HepG2 (cell line): ENCODE measurements around the gene PPIG. TPM values are rescaled to one million over a fixed set of nuclear protein-coding genes. Genes with fewer than 3 reads are reported as not detected.

ENCODE experiments used
- ARNT ChIP-seq: fragments of 450-650 bp; IDR thresholded peaks from 2 replicates; pipeline ENCODE4 v1.6.1; 2017
- DNMT3B ChIP-seq: conservative IDR thresholded peaks from 2 replicates; pipeline ENCODE4 v1.6.1; 2016; ENCODE audit warnings: missing biosample characterization, control low read depth
- MED8 ChIP-seq: sonication (generic); formaldehyde crosslinking; IDR thresholded peaks from 2 replicates; pipeline ENCODE4 v1.8.1; 2023; ENCODE audit warnings: mild to moderate bottlenecking, missing genetic modification reagents; ENCODE audit not compliant: insufficient replicate concordance
- NBN ChIP-seq: fragments of 450-650 bp; conservative IDR thresholded peaks from 2 replicates; pipeline ENCODE4 v1.6.1; 2017
- PLSCR1 ChIP-seq: sonication (generic); formaldehyde crosslinking; IDR thresholded peaks from 2 replicates; pipeline ENCODE4 v1.5.0; 2020; ENCODE audit warnings: missing genetic modification reagents, mild to moderate bottlenecking, borderline replicate concordance
- ZKSCAN5 ChIP-seq: sonication (generic); formaldehyde crosslinking; IDR thresholded peaks from 2 replicates; pipeline ENCODE4 v1.5.1; 2020; ENCODE audit warnings: mild to moderate bottlenecking, missing genetic modification reagents
- ZNF234 ChIP-seq: sonication (generic); formaldehyde crosslinking; conservative IDR thresholded peaks from 2 replicates; pipeline ENCODE4 v1.5.1; 2020; ENCODE audit warnings: mild to moderate bottlenecking, missing genetic modification reagents
- ZNF326 ChIP-seq: sonication (generic); formaldehyde crosslinking; IDR thresholded peaks from 2 replicates; pipeline ENCODE4 v1.4.0; 2020; ENCODE audit warnings: missing genetic modification reagents, borderline replicate concordance
- ZNF34 ChIP-seq: sonication (generic); formaldehyde crosslinking; IDR thresholded peaks from 2 replicates; pipeline ENCODE4 v1.4.0; 2020; ENCODE audit warnings: mild to moderate bottlenecking, missing genetic modification reagents, borderline replicate concordance
- ZNF496 ChIP-seq: sonication (generic); formaldehyde crosslinking; IDR thresholded peaks from 2 replicates; pipeline ENCODE4 v1.8.1; 2023; ENCODE audit warnings: mild to moderate bottlenecking, moderate library complexity, missing genetic modification reagents; ENCODE audit not compliant: insufficient replicate concordance
- ZNF558 ChIP-seq: sonication (generic); formaldehyde crosslinking; IDR thresholded peaks from 2 replicates; pipeline ENCODE4 v1.9.0; 2022; ENCODE audit warnings: mild to moderate bottlenecking, missing genetic modification reagents, borderline replicate concordance
- ZNF720 ChIP-seq: sonication (generic); formaldehyde crosslinking; IDR thresholded peaks from 2 replicates; pipeline ENCODE4 v1.4.0; 2020; ENCODE audit warnings: missing genetic modification reagents
- ZNF768 ChIP-seq: sonication (generic); formaldehyde crosslinking; IDR thresholded peaks from 2 replicates; pipeline ENCODE4 v1.4.0; 2020; ENCODE audit warnings: missing genetic modification reagents
- ZNF839 ChIP-seq: sonication (generic); formaldehyde crosslinking; IDR thresholded peaks from 2 replicates; pipeline ENCODE4 v1.4.0; 2020; ENCODE audit warnings: missing genetic modification reagents, mild to moderate bottlenecking, borderline replicate concordance
- polyA plus RNA-seq, 8 experiments: library from polyadenylated mRNA; depleted of rRNA in 3 of 8; stranded (reverse) in 7 of 8; unstranded in 1 of 8; fragments of >200 nt; fragmentation: Illumina TruSeq in 4 of 8; extraction: Trizol in 4 of 8; gene quantifications; 2 replicates each; pipeline versions ENCODE4 v1.2.1 to v1.2.3, GENCODE V29; 2011 to 2016; ENCODE audit warnings: low read depth in 4 of 8, missing spikeins in 1 of 8, mixed read lengths in 1 of 8; ENCODE audit not compliant: insufficient read depth in 1 of 8
- total RNA-seq, 5 experiments: library from RNA; depleted of rRNA; stranded (reverse); fragments of >200 nt; fragmentation: Illumina TruSeq; extraction: Trizol; gene quantifications; 2 replicates each; pipeline ENCODE4 v1.2.3, GENCODE V29; 2016; ENCODE audit warnings: low read depth in 1 of 5
- TF ChIP-seq, protein P1 (sequence below): sonication (generic); formaldehyde crosslinking; conservative IDR thresholded peaks from 2 replicates; pipeline ENCODE4 v1.8.0; 2022; ENCODE audit warnings: low read depth, missing genetic modification reagents
- TF ChIP-seq, protein P2 (sequence below): sonication (generic); formaldehyde crosslinking; IDR thresholded peaks from 2 replicates; pipeline ENCODE4 v1.8.1; 2023; ENCODE audit warnings: mild to moderate bottlenecking, missing genetic modification reagents
- TF ChIP-seq, protein P3 (sequence below): sonication (generic); formaldehyde crosslinking; IDR thresholded peaks from 2 replicates; pipeline ENCODE4 v1.8.1; 2022; ENCODE audit warnings: mild to moderate bottlenecking, missing genetic modification reagents
- TF ChIP-seq, protein P4 (sequence below): sonication (generic); formaldehyde crosslinking; IDR thresholded peaks from 2 replicates; pipeline ENCODE4 v1.5.1; 2020; ENCODE audit warnings: mild to moderate bottlenecking, missing genetic modification reagents, borderline replicate concordance
- TF ChIP-seq, protein P5 (sequence below): IDR thresholded peaks from 2 replicates; pipeline ENCODE4 v1.4.0; 2020; ENCODE audit warnings: mild to moderate bottlenecking, missing genetic modification reagents

The PPIG gene
- total and polyA plus RNA-seq, 2 of the 13 experiments (the other 11 are each of a cell fraction or from before 2014, with no cell fraction given), result 31.3 to 81.0 TPM

GRCh38 chr2:169683425-169684134, 99.4 kb downstream of the PPIG start (continued):
- no peak for TF ChIP-seq ZNF839
- TF ChIP-seq ARNT, result no peak
- TF ChIP-seq PLSCR1, result no peak
- TF ChIP-seq ZKSCAN5 (CRISPR knock-in tag), result no peak
- no peak for TF ChIP-seq DNMT3B (CRISPR knock-in tag)
- no peak for TF ChIP-seq ZNF34
- no peak for TF ChIP-seq MED8 (CRISPR knock-in tag)
- TF ChIP-seq, protein P1, sequence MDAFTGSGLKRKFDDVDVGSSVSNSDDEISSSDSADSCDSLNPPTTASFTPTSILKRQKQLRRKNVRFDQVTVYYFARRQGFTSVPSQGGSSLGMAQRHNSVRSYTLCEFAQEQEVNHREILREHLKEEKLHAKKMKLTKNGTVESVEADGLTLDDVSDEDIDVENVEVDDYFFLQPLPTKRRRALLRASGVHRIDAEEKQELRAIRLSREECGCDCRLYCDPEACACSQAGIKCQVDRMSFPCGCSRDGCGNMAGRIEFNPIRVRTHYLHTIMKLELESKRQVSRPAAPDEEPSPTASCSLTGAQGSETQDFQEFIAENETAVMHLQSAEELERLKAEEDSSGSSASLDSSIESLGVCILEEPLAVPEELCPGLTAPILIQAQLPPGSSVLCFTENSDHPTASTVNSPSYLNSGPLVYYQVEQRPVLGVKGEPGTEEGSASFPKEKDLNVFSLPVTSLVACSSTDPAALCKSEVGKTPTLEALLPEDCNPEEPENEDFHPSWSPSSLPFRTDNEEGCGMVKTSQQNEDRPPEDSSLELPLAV, result no peak
- no peak for TF ChIP-seq ZNF768 (CRISPR knock-in tag)
- no peak; the same call in 1 of the 2 replicates for TF ChIP-seq ZNF558 (CRISPR knock-in tag)
- no peak for TF ChIP-seq ZNF326 (CRISPR knock-in tag)
- no peak for TF ChIP-seq ZNF234
- TF ChIP-seq, protein P2, sequence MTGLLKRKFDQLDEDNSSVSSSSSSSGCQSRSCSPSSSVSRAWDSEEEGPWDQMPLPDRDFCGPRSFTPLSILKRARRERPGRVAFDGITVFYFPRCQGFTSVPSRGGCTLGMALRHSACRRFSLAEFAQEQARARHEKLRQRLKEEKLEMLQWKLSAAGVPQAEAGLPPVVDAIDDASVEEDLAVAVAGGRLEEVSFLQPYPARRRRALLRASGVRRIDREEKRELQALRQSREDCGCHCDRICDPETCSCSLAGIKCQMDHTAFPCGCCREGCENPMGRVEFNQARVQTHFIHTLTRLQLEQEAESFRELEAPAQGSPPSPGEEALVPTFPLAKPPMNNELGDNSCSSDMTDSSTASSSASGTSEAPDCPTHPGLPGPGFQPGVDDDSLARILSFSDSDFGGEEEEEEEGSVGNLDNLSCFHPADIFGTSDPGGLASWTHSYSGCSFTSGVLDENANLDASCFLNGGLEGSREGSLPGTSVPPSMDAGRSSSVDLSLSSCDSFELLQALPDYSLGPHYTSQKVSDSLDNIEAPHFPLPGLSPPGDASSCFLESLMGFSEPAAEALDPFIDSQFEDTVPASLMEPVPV, result peak; percentile 29; the same call in 1 of the 2 replicates
- no peak for TF ChIP-seq ZNF496 (CRISPR knock-in tag)
- TF ChIP-seq ZNF720 (CRISPR knock-in tag), result no peak
- TF ChIP-seq NBN, result no peak
- TF ChIP-seq, protein P3, sequence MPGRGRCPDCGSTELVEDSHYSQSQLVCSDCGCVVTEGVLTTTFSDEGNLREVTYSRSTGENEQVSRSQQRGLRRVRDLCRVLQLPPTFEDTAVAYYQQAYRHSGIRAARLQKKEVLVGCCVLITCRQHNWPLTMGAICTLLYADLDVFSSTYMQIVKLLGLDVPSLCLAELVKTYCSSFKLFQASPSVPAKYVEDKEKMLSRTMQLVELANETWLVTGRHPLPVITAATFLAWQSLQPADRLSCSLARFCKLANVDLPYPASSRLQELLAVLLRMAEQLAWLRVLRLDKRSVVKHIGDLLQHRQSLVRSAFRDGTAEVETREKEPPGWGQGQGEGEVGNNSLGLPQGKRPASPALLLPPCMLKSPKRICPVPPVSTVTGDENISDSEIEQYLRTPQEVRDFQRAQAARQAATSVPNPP, result no peak
- TF ChIP-seq, protein P4, sequence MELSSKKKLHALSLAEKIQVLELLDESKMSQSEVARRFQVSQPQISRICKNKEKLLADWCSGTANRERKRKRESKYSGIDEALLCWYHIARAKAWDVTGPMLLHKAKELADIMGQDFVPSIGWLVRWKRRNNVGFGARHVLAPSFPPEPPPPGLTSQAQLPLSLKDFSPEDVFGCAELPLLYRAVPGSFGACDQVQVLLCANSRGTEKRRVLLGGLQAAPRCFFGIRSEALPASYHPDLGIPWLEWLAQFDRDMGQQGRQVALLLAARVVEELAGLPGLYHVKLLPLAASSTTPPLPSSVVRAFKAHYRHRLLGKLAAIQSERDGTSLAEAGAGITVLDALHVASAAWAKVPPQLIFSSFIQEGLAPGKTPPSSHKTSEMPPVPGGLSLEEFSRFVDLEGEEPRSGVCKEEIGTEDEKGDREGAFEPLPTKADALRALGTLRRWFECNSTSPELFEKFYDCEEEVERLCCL, result no peak
- TF ChIP-seq, protein P5, sequence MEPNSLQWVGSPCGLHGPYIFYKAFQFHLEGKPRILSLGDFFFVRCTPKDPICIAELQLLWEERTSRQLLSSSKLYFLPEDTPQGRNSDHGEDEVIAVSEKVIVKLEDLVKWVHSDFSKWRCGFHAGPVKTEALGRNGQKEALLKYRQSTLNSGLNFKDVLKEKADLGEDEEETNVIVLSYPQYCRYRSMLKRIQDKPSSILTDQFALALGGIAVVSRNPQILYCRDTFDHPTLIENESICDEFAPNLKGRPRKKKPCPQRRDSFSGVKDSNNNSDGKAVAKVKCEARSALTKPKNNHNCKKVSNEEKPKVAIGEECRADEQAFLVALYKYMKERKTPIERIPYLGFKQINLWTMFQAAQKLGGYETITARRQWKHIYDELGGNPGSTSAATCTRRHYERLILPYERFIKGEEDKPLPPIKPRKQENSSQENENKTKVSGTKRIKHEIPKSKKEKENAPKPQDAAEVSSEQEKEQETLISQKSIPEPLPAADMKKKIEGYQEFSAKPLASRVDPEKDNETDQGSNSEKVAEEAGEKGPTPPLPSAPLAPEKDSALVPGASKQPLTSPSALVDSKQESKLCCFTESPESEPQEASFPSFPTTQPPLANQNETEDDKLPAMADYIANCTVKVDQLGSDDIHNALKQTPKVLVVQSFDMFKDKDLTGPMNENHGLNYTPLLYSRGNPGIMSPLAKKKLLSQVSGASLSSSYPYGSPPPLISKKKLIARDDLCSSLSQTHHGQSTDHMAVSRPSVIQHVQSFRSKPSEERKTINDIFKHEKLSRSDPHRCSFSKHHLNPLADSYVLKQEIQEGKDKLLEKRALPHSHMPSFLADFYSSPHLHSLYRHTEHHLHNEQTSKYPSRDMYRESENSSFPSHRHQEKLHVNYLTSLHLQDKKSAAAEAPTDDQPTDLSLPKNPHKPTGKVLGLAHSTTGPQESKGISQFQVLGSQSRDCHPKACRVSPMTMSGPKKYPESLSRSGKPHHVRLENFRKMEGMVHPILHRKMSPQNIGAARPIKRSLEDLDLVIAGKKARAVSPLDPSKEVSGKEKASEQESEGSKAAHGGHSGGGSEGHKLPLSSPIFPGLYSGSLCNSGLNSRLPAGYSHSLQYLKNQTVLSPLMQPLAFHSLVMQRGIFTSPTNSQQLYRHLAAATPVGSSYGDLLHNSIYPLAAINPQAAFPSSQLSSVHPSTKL, result peak; percentile 88
